ENCODE measurements around the gene SCN5A.

DNA sequence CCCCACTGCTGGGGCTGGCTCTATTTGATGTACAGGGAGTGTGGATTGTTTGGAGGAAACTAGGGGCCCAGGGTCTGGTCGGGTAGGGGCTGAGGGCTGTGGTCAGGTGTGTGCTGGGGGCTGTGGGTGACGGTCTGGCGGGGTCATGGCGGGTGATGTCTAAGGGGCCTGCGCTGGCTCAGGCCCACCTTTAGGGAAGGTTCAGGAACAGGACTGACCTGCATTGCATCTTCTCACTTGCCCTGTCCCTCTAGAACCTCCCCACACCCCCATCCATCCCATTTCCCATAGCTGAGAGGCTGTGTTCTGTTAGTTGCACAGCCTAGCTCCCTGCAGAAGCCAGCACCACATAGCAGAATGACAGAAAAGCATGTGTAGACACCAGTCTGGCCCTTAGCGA is 39.1 kb downstream of the SCN5A start:
- TF ChIP-seq, protein P1, sequence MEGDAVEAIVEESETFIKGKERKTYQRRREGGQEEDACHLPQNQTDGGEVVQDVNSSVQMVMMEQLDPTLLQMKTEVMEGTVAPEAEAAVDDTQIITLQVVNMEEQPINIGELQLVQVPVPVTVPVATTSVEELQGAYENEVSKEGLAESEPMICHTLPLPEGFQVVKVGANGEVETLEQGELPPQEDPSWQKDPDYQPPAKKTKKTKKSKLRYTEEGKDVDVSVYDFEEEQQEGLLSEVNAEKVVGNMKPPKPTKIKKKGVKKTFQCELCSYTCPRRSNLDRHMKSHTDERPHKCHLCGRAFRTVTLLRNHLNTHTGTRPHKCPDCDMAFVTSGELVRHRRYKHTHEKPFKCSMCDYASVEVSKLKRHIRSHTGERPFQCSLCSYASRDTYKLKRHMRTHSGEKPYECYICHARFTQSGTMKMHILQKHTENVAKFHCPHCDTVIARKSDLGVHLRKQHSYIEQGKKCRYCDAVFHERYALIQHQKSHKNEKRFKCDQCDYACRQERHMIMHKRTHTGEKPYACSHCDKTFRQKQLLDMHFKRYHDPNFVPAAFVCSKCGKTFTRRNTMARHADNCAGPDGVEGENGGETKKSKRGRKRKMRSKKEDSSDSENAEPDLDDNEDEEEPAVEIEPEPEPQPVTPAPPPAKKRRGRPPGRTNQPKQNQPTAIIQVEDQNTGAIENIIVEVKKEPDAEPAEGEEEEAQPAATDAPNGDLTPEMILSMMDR (IDR thresholded peaks at IDR 0.05; ENCODE audit: low read depth, low read length): no peak
- TF ChIP-seq EZH2phosphoT487 (IDR thresholded peaks at IDR 0.05; ENCODE audit: low read depth): no peak

Measured in OCI-LY3 (cell line).